ENCODE data around the gene PRIM2. TPM values are rescaled to one million over a fixed set of nuclear protein-coding genes. Genes with fewer than 3 reads are reported as not detected.
"Not testable (repeated sequence)": the region's sequence is repeated elsewhere in the genome, so short reads cannot be mapped to it uniquely, and the experiment has no call there.

Gene PRIM2
- total RNA-seq, 1 experiment from 2014 or later, result 45.2 TPM

- Histone ChIP-seq H3K4me3 (ENCODE audit: low read depth, low read length, poor library complexity, severe bottlenecking) (no peak overlapping the region), H3K27me3 (replicated peaks; ENCODE audit: insufficient read depth, low read depth, low read length, poor library complexity) (no peaks in the 10 kb centered on the region), H3K4me1 (ENCODE audit: insufficient read depth, low read length, poor library complexity, severe bottlenecking) (peaks cover 12% of the 10 kb centered on the region), H3K27ac (ENCODE audit: low read depth, low read length, poor library complexity, severe bottlenecking) (no peak overlapping the region), H3K36me3 (ENCODE audit: insufficient read depth, low read length, poor library complexity, severe bottlenecking) (no peaks in the 10 kb centered on the region), H3K9me3 (ENCODE audit: low read depth, low read length, poor library complexity, severe bottlenecking) (no peaks in the 10 kb centered on the region)
- ChIA-PET POLR2A (ENCODE audit: low non-redundant PET) (no interaction called here), CTCF (no interaction called here)
- BruUV-seq (replicated peaks), result no TSS peak
- intact Hi-C loops (cut with micrococcal nuclease; ENCODE audit: unreplicated experiment), result no loop called here
- no peak for DNase-seq (ENCODE audit: low spot score)
- TF ChIP-seq EZH2 (IDR thresholded peaks at IDR 0.05; ENCODE audit: borderline replicate concordance, low read depth, low read length, poor library complexity, severe bottlenecking) (no peak), CTCF (conservative IDR thresholded peaks at IDR 0.05; ENCODE audit: low read depth, low read length) (no peak)
Observed at GRCh38 chr6:57307850-57308249, 9.6 kb upstream of the PRIM2 start.

- CTCF ChIA-PET; POLR2A ChIA-PET (ENCODE audit: low non-redundant PET); H3K9me3 ChIP-seq (ENCODE audit: low read depth, low read length, poor library complexity, severe bottlenecking); DNase-seq (ENCODE audit: low spot score); H3K27me3 ChIP-seq (replicated peaks; ENCODE audit: insufficient read depth, low read depth, low read length, poor library complexity); H3K36me3 ChIP-seq (ENCODE audit: insufficient read depth, low read length, poor library complexity, severe bottlenecking); BruUV-seq (replicated peaks); intact Hi-C loops (cut with micrococcal nuclease; ENCODE audit: unreplicated experiment); H3K4me3 ChIP-seq (ENCODE audit: low read depth, low read length, poor library complexity, severe bottlenecking); H3K27ac ChIP-seq (ENCODE audit: low read depth, low read length, poor library complexity, severe bottlenecking): not testable (repeated sequence)
- H3K4me1 ChIP-seq (ENCODE audit: insufficient read depth, low read length, poor library complexity, severe bottlenecking), result peaks cover 12% of the 10 kb centered on the region
Observed at GRCh38 chr6:57308755-57309154, 8.7 kb upstream of the PRIM2 start.

- POLR2A ChIA-PET (ENCODE audit: low non-redundant PET); H3K4me1 ChIP-seq (ENCODE audit: insufficient read depth, low read length, poor library complexity, severe bottlenecking); intact Hi-C loops (cut with micrococcal nuclease; ENCODE audit: unreplicated experiment); H3K4me3 ChIP-seq (ENCODE audit: low read depth, low read length, poor library complexity, severe bottlenecking); H3K27me3 ChIP-seq (replicated peaks; ENCODE audit: insufficient read depth, low read depth, low read length, poor library complexity); CTCF ChIA-PET; DNase-seq (ENCODE audit: low spot score); H3K9me3 ChIP-seq (ENCODE audit: low read depth, low read length, poor library complexity, severe bottlenecking); H3K27ac ChIP-seq (ENCODE audit: low read depth, low read length, poor library complexity, severe bottlenecking); H3K36me3 ChIP-seq (ENCODE audit: insufficient read depth, low read length, poor library complexity, severe bottlenecking); BruUV-seq (replicated peaks): not testable (repeated sequence)
Observed at GRCh38 chr6:57310095-57310816, 7.2 kb upstream of the PRIM2 start.

GRCh38 chr6:57310817-57311157, 6.6 kb upstream of the PRIM2 start:
- Histone ChIP-seq H3K4me1 (ENCODE audit: insufficient read depth, low read length, poor library complexity, severe bottlenecking) (no peaks in the 10 kb centered on the region), H3K9me3 (ENCODE audit: low read depth, low read length, poor library complexity, severe bottlenecking) (no peaks in the 10 kb centered on the region), H3K4me3 (ENCODE audit: low read depth, low read length, poor library complexity, severe bottlenecking) (no peak overlapping the region), H3K36me3 (ENCODE audit: insufficient read depth, low read length, poor library complexity, severe bottlenecking) (no peaks in the 10 kb centered on the region), H3K27me3 (replicated peaks; ENCODE audit: insufficient read depth, low read depth, low read length, poor library complexity) (no peaks in the 10 kb centered on the region), H3K27ac (ENCODE audit: low read depth, low read length, poor library complexity, severe bottlenecking) (no peak overlapping the region)
- no TSS peak for BruUV-seq (replicated peaks)
- DNase-seq (ENCODE audit: low spot score), result no peak
- ChIA-PET CTCF (no interaction called here), POLR2A (ENCODE audit: low non-redundant PET) (no interaction called here)
- intact Hi-C loops (cut with micrococcal nuclease; ENCODE audit: unreplicated experiment), result no loop called here
- no peak for TF ChIP-seq EZH2 (IDR thresholded peaks at IDR 0.05; ENCODE audit: borderline replicate concordance, low read depth, low read length, poor library complexity, severe bottlenecking)
- no peak for TF ChIP-seq CTCF (conservative IDR thresholded peaks at IDR 0.05; ENCODE audit: low read depth, low read length)

GRCh38 chr6:57311300-57312003, 6.0 kb upstream of the PRIM2 start:
- BruUV-seq (replicated peaks); H3K27ac ChIP-seq (ENCODE audit: low read depth, low read length, poor library complexity, severe bottlenecking); H3K9me3 ChIP-seq (ENCODE audit: low read depth, low read length, poor library complexity, severe bottlenecking); intact Hi-C loops (cut with micrococcal nuclease; ENCODE audit: unreplicated experiment); H3K27me3 ChIP-seq (replicated peaks; ENCODE audit: insufficient read depth, low read depth, low read length, poor library complexity); H3K36me3 ChIP-seq (ENCODE audit: insufficient read depth, low read length, poor library complexity, severe bottlenecking); POLR2A ChIA-PET (ENCODE audit: low non-redundant PET); H3K4me1 ChIP-seq (ENCODE audit: insufficient read depth, low read length, poor library complexity, severe bottlenecking); CTCF ChIA-PET; H3K4me3 ChIP-seq (ENCODE audit: low read depth, low read length, poor library complexity, severe bottlenecking); DNase-seq (ENCODE audit: low spot score): not testable (repeated sequence)
